ENCODE results near the gene CREBZF.
"Not testable (repeated sequence)": the region's sequence is repeated elsewhere in the genome, so short reads cannot be mapped to it uniquely, and the experiment has no call there.

DNA sequence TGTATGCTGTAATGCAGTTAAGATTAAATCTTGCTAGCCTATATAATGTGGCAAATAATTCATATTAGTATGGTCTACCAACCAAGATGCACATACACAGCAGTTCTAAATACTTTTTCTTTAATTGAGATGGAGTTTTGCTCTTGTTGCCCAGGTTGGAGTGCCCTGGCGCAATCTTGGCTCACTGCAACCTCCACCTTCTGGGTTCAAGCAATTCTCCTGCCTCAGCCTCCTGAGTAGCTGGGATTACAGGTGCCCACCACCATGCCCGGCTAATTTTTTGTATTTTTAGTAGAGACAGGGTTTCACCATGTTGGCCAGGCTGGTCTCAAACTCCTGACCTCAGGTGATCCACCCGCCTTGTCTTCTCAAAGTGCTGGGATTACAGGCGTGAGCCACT is 10.6 kb downstream of the CREBZF start:
- not testable (repeated sequence) for TF ChIP-seq RBBP5 (IDR thresholded peaks at IDR 0.05; ENCODE audit: borderline replicate concordance, insufficient read depth, low read length, poor library complexity, severe bottlenecking); POLR2AphosphoS5 (IDR thresholded peaks at IDR 0.05; ENCODE audit: control insufficient read depth, insufficient read depth, low read depth, low read length)
- TF ChIP-seq, protein P1, sequence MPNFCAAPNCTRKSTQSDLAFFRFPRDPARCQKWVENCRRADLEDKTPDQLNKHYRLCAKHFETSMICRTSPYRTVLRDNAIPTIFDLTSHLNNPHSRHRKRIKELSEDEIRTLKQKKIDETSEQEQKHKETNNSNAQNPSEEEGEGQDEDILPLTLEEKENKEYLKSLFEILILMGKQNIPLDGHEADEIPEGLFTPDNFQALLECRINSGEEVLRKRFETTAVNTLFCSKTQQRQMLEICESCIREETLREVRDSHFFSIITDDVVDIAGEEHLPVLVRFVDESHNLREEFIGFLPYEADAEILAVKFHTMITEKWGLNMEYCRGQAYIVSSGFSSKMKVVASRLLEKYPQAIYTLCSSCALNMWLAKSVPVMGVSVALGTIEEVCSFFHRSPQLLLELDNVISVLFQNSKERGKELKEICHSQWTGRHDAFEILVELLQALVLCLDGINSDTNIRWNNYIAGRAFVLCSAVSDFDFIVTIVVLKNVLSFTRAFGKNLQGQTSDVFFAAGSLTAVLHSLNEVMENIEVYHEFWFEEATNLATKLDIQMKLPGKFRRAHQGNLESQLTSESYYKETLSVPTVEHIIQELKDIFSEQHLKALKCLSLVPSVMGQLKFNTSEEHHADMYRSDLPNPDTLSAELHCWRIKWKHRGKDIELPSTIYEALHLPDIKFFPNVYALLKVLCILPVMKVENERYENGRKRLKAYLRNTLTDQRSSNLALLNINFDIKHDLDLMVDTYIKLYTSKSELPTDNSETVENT (CRISPR knock-in tag; IDR thresholded peaks at IDR 0.05), result not testable (repeated sequence)

All from K562 (cell line).